KG1 (cell line): ENCODE measurements around the gene CALM3.
"Not testable (repeated sequence)": the region's sequence is repeated elsewhere in the genome, so short reads cannot be mapped to it uniquely, and the experiment has no call there.

Experiments
- DNase-seq: peaks from one replicate; lab custom pipeline; 2025; lab: John Stamatoyannopoulos, UW

The CALM3 gene

GRCh38 chr19:46616631-46617322 lies 15.6 kb downstream of the CALM3 start:
- peak; percentile 39 for DNase-seq

GRCh38 chr19:46617601-46618000 lies 16.5 kb downstream of the CALM3 start:
- DNase-seq = no peak

GRCh38 chr19:46618670-46619231 lies 17.6 kb downstream of the CALM3 start:
- DNase-seq = no peak

GRCh38 chr19:46620267-46620666 lies 19.1 kb downstream of the CALM3 start:
- DNase-seq = no peak

GRCh38 chr19:46620716-46621115 lies 19.6 kb downstream of the CALM3 start:
- no peak for DNase-seq

GRCh38 chr19:46621191-46622117 lies 20.3 kb downstream of the CALM3 start:
- no peak for DNase-seq

- DNase-seq = no peak
Observed at GRCh38 chr19:46622118-46622446, 21.0 kb downstream of the CALM3 start.

- DNase-seq = no peak
Observed at GRCh38 chr19:46623915-46624502, 22.9 kb downstream of the CALM3 start.

GRCh38 chr19:46624958-46625661 lies 24.0 kb downstream of the CALM3 start, which contains the start of gene PTGIR:
Gene PTGIR (minus strand): TSS chr19:46625089. CDS start chr19:46624225, 864 bp downstream.
- DNase-seq = no peak

- DNase-seq = no peak
Observed at GRCh38 chr19:46625731-46626130, 24.6 kb downstream of the CALM3 start.

- no peak for DNase-seq
Observed at GRCh38 chr19:46626446-46626845, 25.3 kb downstream of the CALM3 start.

- DNase-seq = not testable (repeated sequence)
Observed at GRCh38 chr19:46628970-46629369, 27.8 kb downstream of the CALM3 start.

GRCh38 chr19:46629546-46630025 lies 28.5 kb downstream of the CALM3 start:
- no peak for DNase-seq

- no peak for DNase-seq
Observed at GRCh38 chr19:46630586-46631205, 29.6 kb downstream of the CALM3 start.

- DNase-seq = no peak
Observed at GRCh38 chr19:46631481-46631880, 30.4 kb downstream of the CALM3 start.

GRCh38 chr19:46633130-46633529 lies 32.0 kb downstream of the CALM3 start:
- DNase-seq = no peak

GRCh38 chr19:46634045-46634655 lies 33.0 kb downstream of the CALM3 start:
- no peak for DNase-seq

GRCh38 chr19:46634656-46635218 lies 33.6 kb downstream of the CALM3 start:
- no peak for DNase-seq

- no peak for DNase-seq
Observed at GRCh38 chr19:46635920-46636761, 35.0 kb downstream of the CALM3 start, which contains the start of gene GNG8. Gene GNG8 (minus strand): TSS chr19:46636202. CDS start chr19:46634682, 1,520 bp downstream.
